Prostate gland (tissue), 2 donors: Measurements from ENCODE around the gene GPHB5. TPM values are rescaled to one million over a fixed set of nuclear protein-coding genes. Genes with fewer than 3 reads are reported as not detected.

Experiments used
- DNase-seq: peaks from one replicate; pipeline ENCODE4 v3.0.0-alpha.2; 2019; ENCODE audit warnings: low spot score
- H3K27ac ChIP-seq, 2 donors: fragments of 200-600 bp; sonication (generic); 2 replicates each; pipeline ENCODE4 v1.5.1; 2017 to 2019
- H3K27me3 ChIP-seq: fragments of 200-600 bp; sonication (generic); replicated peaks from 2 replicates; pipeline ENCODE4 v1.5.1; 2019; ENCODE audit not compliant: insufficient read depth
- H3K36me3 ChIP-seq, 2 donors: fragments of 200-600 bp; sonication (generic); 1 replicate in 1 of 2; 2 replicates in 1 of 2; pipeline versions ENCODE4 v1.5.1 to v1.8.1; 2017 to 2019
- H3K4me1 ChIP-seq: fragments of 200-600 bp; sonication (generic); replicated peaks from 2 replicates; pipeline ENCODE4 v1.5.1; 2019
- H3K4me3 ChIP-seq, 2 donors: fragments of 200-600 bp; sonication (generic); 2 replicates each; pipeline ENCODE4 v1.5.1; 2017 to 2019
- H3K9me3 ChIP-seq: fragments of 200-600 bp; sonication (generic); 2 replicates; pipeline ENCODE4 v1.5.1; 2017
- CTCF ChIP-seq, 4 experiments: fragments of 200-600 bp in 2 of 4; fragments of 450-650 bp in 2 of 4; sonication (generic) in 2 of 4; IDR thresholded peaks; 1 replicate in 3 of 4; 2 replicates in 1 of 4; pipeline ENCODE4 v1.5.1; 2016 to 2019; ENCODE audit warnings: antibody characterized with exemption in 4 of 4, mild to moderate bottlenecking in 2 of 4, moderate library complexity in 2 of 4
- POLR2A ChIP-seq: fragments of 450-650 bp; IDR thresholded peaks from one replicate; pipeline ENCODE4 v1.6.1; 2016; ENCODE audit warnings: antibody characterized with exemption, mild to moderate bottlenecking
- POLR2AphosphoS5 ChIP-seq: sonication (generic); formaldehyde crosslinking; IDR thresholded peaks from one replicate; pipeline ENCODE4 v1.6.1; 2017; ENCODE audit warnings: antibody characterized with exemption
- WGBS: methylation state at CpG from one replicate; pipeline ENCODE4 v1.1.5; 2018; 5-methylcytosine and 5-hydroxymethylcytosine counted together
- intact Hi-C: fragments of 100-400 bp; cut with DNase I; formaldehyde crosslinking; loops from one replicate; pipeline ENCODE4 v1.14.2; 2022
- total RNA-seq, 2 donors: library from RNA; depleted of rRNA; stranded (reverse); fragments of >200 nt; gene quantifications; one replicate each; pipeline ENCODE4 v1.1.0, GENCODE V29; 2016

The GPHB5 gene
- total RNA-seq, 2 donors from 2014 or later = not detected

DNA sequence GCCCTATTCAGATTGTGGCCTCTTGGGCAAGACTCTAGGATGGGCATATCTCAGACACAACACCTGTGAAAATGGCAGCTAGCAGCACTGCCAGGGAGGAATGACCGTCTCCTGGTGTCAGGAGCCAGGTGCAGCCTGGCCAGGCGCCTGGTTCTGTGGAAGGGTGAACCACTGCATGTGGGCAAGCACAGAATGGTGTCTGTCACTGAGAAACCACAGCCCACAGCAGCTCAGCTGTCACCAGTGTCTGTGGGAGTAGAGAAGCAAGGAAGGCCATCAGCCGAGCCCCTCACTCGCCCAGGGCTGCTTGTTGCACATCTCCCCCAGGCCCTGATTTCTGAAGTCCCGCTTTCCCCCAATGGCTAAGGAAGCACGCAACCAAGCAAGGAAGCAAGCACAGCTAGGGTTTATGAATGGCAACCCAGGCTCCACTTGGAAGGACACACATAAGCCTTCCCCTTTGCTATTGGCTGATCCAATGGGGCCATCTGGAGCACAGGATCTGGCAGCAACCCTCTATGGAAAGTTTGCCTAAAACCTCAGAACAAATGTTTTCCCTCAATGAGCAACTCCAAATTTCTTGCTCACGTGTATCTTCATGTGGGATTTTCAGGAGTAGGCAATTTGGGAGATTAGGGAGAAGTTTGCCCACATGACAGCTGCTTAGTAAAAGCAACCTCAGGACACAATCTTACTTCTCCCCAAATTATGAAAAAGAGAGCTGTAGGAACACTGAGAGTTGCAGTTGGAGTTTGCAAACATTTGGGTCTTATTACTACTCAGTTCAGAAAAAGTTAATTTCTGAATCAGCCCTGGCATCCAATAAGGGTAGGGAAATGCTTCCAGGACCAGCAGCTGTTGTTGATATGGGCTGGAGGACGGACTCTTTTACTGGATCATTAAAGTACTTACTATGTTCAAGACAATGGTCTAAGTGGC is 44.7 kb downstream of the GPHB5 start:
- DNase-seq = no peak
- intact Hi-C loops = no loop called here
- Histone ChIP-seq H3K9me3 (no peaks in the 10 kb centered on the region), H3K36me3 (no peaks in the 10 kb centered on the region), H3K27me3 (no peaks in the 10 kb centered on the region), H3K27ac (no peak overlapping the region), H3K4me1 (no peaks in the 10 kb centered on the region), H3K4me3 (no peak overlapping the region)
- 85% methylated on average over 8 of the region's 8 CpGs for WGBS
- TF ChIP-seq POLR2A (no peak), POLR2AphosphoS5 (no peak), CTCF (IDR thresholded peaks at IDR 0.05) (no peak)

DNA sequence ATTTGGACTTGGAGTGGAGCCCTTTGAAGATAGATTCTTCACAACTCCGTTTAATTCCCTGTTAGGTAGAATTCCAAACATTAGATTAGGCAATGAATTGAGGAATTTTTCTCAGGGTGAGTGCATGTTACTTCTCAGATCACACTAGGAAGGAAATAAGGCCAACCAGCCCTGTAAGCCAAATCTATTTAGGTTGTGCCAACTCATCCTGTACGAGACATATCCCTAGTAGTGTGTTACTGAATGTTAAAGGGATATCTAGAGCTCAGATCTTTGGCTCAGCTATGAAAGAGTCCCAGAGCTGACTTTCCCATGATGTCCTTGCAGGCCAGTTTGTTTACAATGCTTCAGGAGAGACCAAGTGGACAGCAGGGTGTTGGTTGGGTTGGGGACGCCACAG is 45.6 kb downstream of the GPHB5 start:
- H3K27ac ChIP-seq = no peak overlapping the region
- WGBS = 30% methylated on average over 3 of the region's 3 CpGs
- H3K27me3 ChIP-seq = no peaks in the 10 kb centered on the region
- no peaks in the 10 kb centered on the region for H3K9me3 ChIP-seq
- H3K36me3 ChIP-seq = no peaks in the 10 kb centered on the region
- intact Hi-C loops = no loop called here
- no peak for DNase-seq
- H3K4me3 ChIP-seq = no peak overlapping the region
- no peak for TF ChIP-seq POLR2A
- no peak for TF ChIP-seq POLR2AphosphoS5
- TF ChIP-seq CTCF (IDR thresholded peaks at IDR 0.05) = no peak
- no peaks in the 10 kb centered on the region for H3K4me1 ChIP-seq

GRCh38 chr14:63269561-63270225 is 49.0 kb downstream of the GPHB5 start:
- WGBS = 94% methylated on average over 11 of the region's 11 CpGs
- H3K36me3 ChIP-seq = no peaks in the 10 kb centered on the region
- DNase-seq = no peak
- H3K4me3 ChIP-seq = no peak overlapping the region
- no peaks in the 10 kb centered on the region for H3K9me3 ChIP-seq
- intact Hi-C loops = no loop called here
- no peaks in the 10 kb centered on the region for H3K27me3 ChIP-seq
- H3K27ac ChIP-seq = no peak overlapping the region
- H3K4me1 ChIP-seq = no peaks in the 10 kb centered on the region
- no peak for TF ChIP-seq POLR2A
- no peak for TF ChIP-seq CTCF (IDR thresholded peaks at IDR 0.05)
- TF ChIP-seq POLR2AphosphoS5 = no peak

GRCh38 chr14:63268771-63269170 is 50.0 kb downstream of the GPHB5 start:
- intact Hi-C loops = no loop called here
- Histone ChIP-seq H3K4me3 (no peak overlapping the region), H3K9me3 (no peaks in the 10 kb centered on the region), H3K36me3 (no peaks in the 10 kb centered on the region), H3K4me1 (no peaks in the 10 kb centered on the region), H3K27me3 (no peaks in the 10 kb centered on the region), H3K27ac (no peak overlapping the region)
- TF ChIP-seq POLR2AphosphoS5 = no peak
- no peak for TF ChIP-seq CTCF (IDR thresholded peaks at IDR 0.05)
- TF ChIP-seq POLR2A = no peak
- 91% methylated on average over 5 of the region's 5 CpGs for WGBS
- DNase-seq = no peak
